DMS114 treated with DMSO at 0.1 percent for 48 hours (cell line): ENCODE results near the gene PRR23C.

Experiments
- DNase-seq: peaks from one replicate; lab custom pipeline; 2025; ENCODE audit not compliant: unreplicated experiment; lab: John Stamatoyannopoulos, UW

PRR23C gene

GRCh38 chr3:139005356-139005993 lies 39.2 kb downstream of the PRR23C start:
- DNase-seq = no peak

DNA sequence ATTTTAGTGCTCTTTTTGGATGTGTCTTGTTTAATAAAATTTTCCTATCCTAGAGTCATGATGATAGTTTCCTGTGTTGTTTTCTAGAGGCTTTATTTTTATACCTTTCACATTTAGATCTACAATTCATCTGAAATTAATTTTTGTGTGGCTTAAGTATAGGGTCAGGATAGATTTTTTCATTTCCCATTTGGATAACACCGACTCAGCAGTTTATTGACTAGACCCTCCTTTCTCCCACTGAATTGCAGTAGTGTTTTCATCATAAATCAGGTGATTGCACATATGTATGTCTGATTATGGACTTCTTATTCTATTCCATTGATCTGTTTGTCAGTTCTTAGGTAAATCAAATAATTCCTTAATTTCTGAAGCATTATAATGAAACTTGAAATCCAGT lies 49.0 kb downstream of the PRR23C start:
- no peak for DNase-seq
